GM18508 (cell line): ENCODE results near the gene THSD7B.
"Not testable (repeated sequence)": the region's sequence is repeated elsewhere in the genome, so short reads cannot be mapped to it uniquely, and the experiment has no call there.

ENCODE experiments used
- ATAC-seq: cut with Tn5 transposase; IDR thresholded peaks from one replicate; pipeline ENCODE4 v1.9.1; 2021; ENCODE audit warnings: moderate number of reproducible peaks; ENCODE audit not compliant: insufficient read depth, unreplicated experiment

THSD7B gene

GRCh38 chr2:137590102-137590501 is 824.8 kb downstream of the THSD7B start:
- no peak for ATAC-seq

GRCh38 chr2:137607722-137608318 is 842.5 kb downstream of the THSD7B start:
- no peak for ATAC-seq

- ATAC-seq: no peak
Observed at GRCh38 chr2:137638932-137639331, 873.6 kb downstream of the THSD7B start.

GRCh38 chr2:137644731-137645130 is 879.4 kb downstream of the THSD7B start:
- ATAC-seq: no peak

GRCh38 chr2:137654046-137654445 is 888.7 kb downstream of the THSD7B start:
- no peak for ATAC-seq

GRCh38 chr2:137655814-137656213 is 890.5 kb downstream of the THSD7B start:
- ATAC-seq: no peak

- no peak for ATAC-seq
Observed at GRCh38 chr2:137658433-137658832, 893.1 kb downstream of the THSD7B start.

GRCh38 chr2:137659616-137660015 is 894.3 kb downstream of the THSD7B start:
- ATAC-seq: no peak

- no peak for ATAC-seq
Observed at GRCh38 chr2:137670111-137670510, 904.8 kb downstream of the THSD7B start.

- ATAC-seq: no peak
Observed at GRCh38 chr2:137672989-137673552, 907.7 kb downstream of the THSD7B start.

- ATAC-seq: no peak
Observed at GRCh38 chr2:137674991-137675390, 909.6 kb downstream of the THSD7B start.

GRCh38 chr2:137675584-137676327 is 910.4 kb downstream of the THSD7B start:
- ATAC-seq: no peak

GRCh38 chr2:137676346-137676745 is 911.0 kb downstream of the THSD7B start:
- ATAC-seq: no peak

- no peak for ATAC-seq
Observed at GRCh38 chr2:137677466-137677865, 912.1 kb downstream of the THSD7B start.

- ATAC-seq: no peak
Observed at GRCh38 chr2:137689549-137689948, 924.2 kb downstream of the THSD7B start.

GRCh38 chr2:137693534-137693933 is 928.2 kb downstream of the THSD7B start:
- ATAC-seq: peak; percentile 65

- ATAC-seq: no peak
Observed at GRCh38 chr2:137696916-137697315, 931.6 kb downstream of the THSD7B start.

GRCh38 chr2:137700250-137700649 is 934.9 kb downstream of the THSD7B start:
- not testable (repeated sequence) for ATAC-seq

GRCh38 chr2:137700681-137701080 is 935.3 kb downstream of the THSD7B start:
- ATAC-seq: no peak

- ATAC-seq: no peak
Observed at GRCh38 chr2:137705296-137705695, 940.0 kb downstream of the THSD7B start.

- ATAC-seq: no peak
Observed at GRCh38 chr2:137706786-137707613, 941.7 kb downstream of the THSD7B start.
